B cell (primary cell): ENCODE data around the gene TTYH1. TPM values are rescaled to one million over a fixed set of nuclear protein-coding genes. Genes with fewer than 3 reads are reported as not detected.
"Not testable (repeated sequence)": the region's sequence is repeated elsewhere in the genome, so short reads cannot be mapped to it uniquely, and the experiment has no call there.

Experiments used
- ATAC-seq: fragments of 200-7000 bp; cut with Tn5 transposase; one replicate; pipeline ENCODE4 v1.10.0; 2021; ENCODE audit warnings: low read depth, mild to moderate bottlenecking, moderate number of reproducible peaks, moderate library complexity
- CTCF ChIA-PET: fragments of 350-600 bp; sonication (Branson Sonifier 250); formaldehyde crosslinking; loops from one replicate; lab custom pipeline; 2021; ENCODE audit warnings: antibody characterized with exemption, inconsistent platforms; lab: Charles Lee
- POLR2A ChIA-PET: fragments of 350-600 bp; sonication (Branson Sonifier 250); formaldehyde crosslinking; loops from one replicate; lab custom pipeline; 2021; ENCODE audit warnings: antibody characterized with exemption; lab: Charles Lee
- DNase-seq: peaks from one replicate; pipeline ENCODE4 v3.0.0; 2013
- H2AFZ ChIP-seq: 2 replicates; pipeline ENCODE4 v1.6.1; 2012; ENCODE audit warnings: mild to moderate bottlenecking, low read depth, low read length; ENCODE audit not compliant: insufficient read depth, poor library complexity, severe bottlenecking
- H3K27ac ChIP-seq, 2 donors: 1 replicate in 1 of 2; 2 replicates in 1 of 2; pipeline ENCODE4 v1.5.1; 2012 to 2013; ENCODE audit warnings: low read length in 2 of 2, mild to moderate bottlenecking in 2 of 2, moderate library complexity in 1 of 2
- H3K27me3 ChIP-seq, 4 experiments: fragments of 200-600 bp in 1 of 4; sonication (generic) in 1 of 4; replicated peaks in 1 of 4; 1 replicate in 2 of 4; 2 replicates in 2 of 4; pipeline versions ENCODE4 v1.6.1 to v1.7.0; 2013 to 2016; ENCODE audit warnings: low read length in 3 of 4, mild to moderate bottlenecking in 2 of 4, mixed read lengths in 1 of 4, moderate library complexity in 1 of 4; ENCODE audit not compliant: insufficient read depth in 4 of 4, control insufficient read depth in 3 of 4; ENCODE audit errors: control extremely low read depth in 1 of 4
- H3K36me3 ChIP-seq, 2 experiments: replicated peaks in 1 of 2; 1 replicate in 1 of 2; 2 replicates in 1 of 2; pipeline versions ENCODE4 v1.6.1 to v1.7.1; 2013; ENCODE audit warnings: low read length in 1 of 2; ENCODE audit not compliant: insufficient read depth in 2 of 2, control insufficient read depth in 1 of 2; ENCODE audit errors: control extremely low read depth in 1 of 2, extremely low read depth in 1 of 2
- H3K4me1 ChIP-seq, 2 donors: fragments of 200-600 bp in 1 of 2; sonication (generic) in 1 of 2; 1 replicate in 1 of 2; 2 replicates in 1 of 2; pipeline versions ENCODE4 v1.5.1 to v1.6.1; 2013 to 2017; ENCODE audit warnings: low read length in 2 of 2; ENCODE audit not compliant: control insufficient read depth in 2 of 2, insufficient read depth in 2 of 2
- H3K4me2 ChIP-seq: replicated peaks from 2 replicates; pipeline ENCODE3; 2012; ENCODE audit warnings: mild to moderate bottlenecking, low read depth, low read length; ENCODE audit not compliant: poor library complexity, severe bottlenecking
- H3K4me3 ChIP-seq, 5 experiments: fragments of 200-600 bp in 1 of 5; sonication (generic) in 1 of 5; 1 replicate in 3 of 5; 2 replicates in 2 of 5; pipeline versions ENCODE4 v1.5.1 to v1.7.0; 2011 to 2016; ENCODE audit warnings: low read length in 4 of 5, mild to moderate bottlenecking in 4 of 5, low read depth in 2 of 5, control low read depth in 1 of 5, moderate library complexity in 1 of 5; ENCODE audit not compliant: insufficient read depth in 1 of 5; ENCODE audit errors: control extremely low read depth in 1 of 5, extremely low read depth in 1 of 5
- H3K79me2 ChIP-seq: fragments of 200-600 bp; sonication (generic); one replicate; pipeline ENCODE4 v1.6.0; 2016; ENCODE audit warnings: low read length; ENCODE audit not compliant: control insufficient read depth, insufficient read depth
- H3K9ac ChIP-seq: fragments of 200-600 bp; sonication (generic); 2 replicates; pipeline ENCODE4 v1.6.1; 2017; ENCODE audit warnings: mild to moderate bottlenecking, low read length, moderate library complexity
- H3K9me3 ChIP-seq, 3 donors: one replicate each; pipeline versions ENCODE4 v1.6.1 to v1.7.1; 2013; ENCODE audit warnings: low read length in 2 of 3; ENCODE audit not compliant: control insufficient read depth in 2 of 3, insufficient read depth in 1 of 3; ENCODE audit errors: control extremely low read depth in 1 of 3
- H4K20me1 ChIP-seq: 2 replicates; pipeline ENCODE4 v1.6.0; 2012; ENCODE audit warnings: mild to moderate bottlenecking, low read length; ENCODE audit not compliant: insufficient read depth, control insufficient read depth, poor library complexity, severe bottlenecking
- H3K27ac Mint-ChIP-seq: one replicate; pipeline ENCODE4 v1.8.0; 2021; ENCODE audit warnings: mixed read lengths
- H3K27me3 Mint-ChIP-seq: one replicate; pipeline ENCODE4 v1.8.0; 2021; ENCODE audit warnings: mixed read lengths
- H3K4me1 Mint-ChIP-seq: one replicate; pipeline ENCODE4 v1.8.0; 2021; ENCODE audit warnings: mixed read lengths
- H3K4me3 Mint-ChIP-seq: one replicate; pipeline ENCODE4 v1.8.0; 2021; ENCODE audit warnings: mixed read lengths
- H3K9me3 Mint-ChIP-seq: one replicate; pipeline ENCODE4 v1.8.0; 2022; ENCODE audit warnings: mixed read lengths; ENCODE audit not compliant: insufficient read depth
- CTCF ChIP-seq: fragments of 200-600 bp; IDR thresholded peaks from one replicate; pipeline ENCODE4 v1.8.0; 2022; ENCODE audit warnings: antibody characterized with exemption, mild to moderate bottlenecking
- EZH2 ChIP-seq: IDR thresholded peaks from 2 replicates; pipeline ENCODE4 v1.6.1; 2012; ENCODE audit warnings: borderline replicate concordance, low read depth, mild to moderate bottlenecking, moderate library complexity, low read length; ENCODE audit not compliant: insufficient read depth, poor library complexity, severe bottlenecking
- WGBS: methylation state at CpG from one replicate; pipeline ENCODE4 v1.1.5; 2013; ENCODE audit warnings: missing lambda C conversion rate; ENCODE audit not compliant: insufficient coverage; 5-methylcytosine and 5-hydroxymethylcytosine counted together
- intact Hi-C: fragments of 100-400 bp; cut with micrococcal nuclease; formaldehyde crosslinking; loops from one replicate; pipeline ENCODE4 v1.10.0; 2022
- polyA plus RNA-seq: library from polyadenylated mRNA; depleted of rRNA; stranded (reverse); fragments of >200 nt; gene quantifications from 2 replicates; pipeline ENCODE4 v1.2.3, GENCODE V29; 2012
- total RNA-seq, 2 donors: library from RNA; stranded (reverse); fragments of 120-200 nt in 1 of 2; gene quantifications; 1 replicate in 1 of 2; 2 replicates in 1 of 2; pipeline versions ENCODE4 v1.2.3 to v1.2.4, GENCODE V29; 2013 to 2022

Gene TTYH1
- total and polyA plus RNA-seq, 2 donors (not counting 1 experiment from before 2014, with no cell fraction given) = not detected

GRCh38 chr19:54380897-54381296 lies 34.4 kb upstream of the TTYH1 start:
- peaks cover 48% of the 10 kb centered on the region for H3K4me1 Mint-ChIP-seq

GRCh38 chr19:54382041-54382440 lies 33.2 kb upstream of the TTYH1 start:
- ChIA-PET CTCF (interaction anchor here (1.3 to 2.9 kb wide), 2 partner anchors 9 to 31 kb away, joined by 3 to 16 read pairs; no protein-coding TSS in a partner anchor), POLR2A (interaction anchor here (0.7 kb wide), 2 partner anchors 8 to 22 kb away, joined by 4 to 5 read pairs; no protein-coding TSS in a partner anchor)
- H3K9me3 Mint-ChIP-seq, H2AFZ ChIP-seq, H3K36me3 ChIP-seq, H3K9me3 ChIP-seq, ATAC-seq, H3K4me3 Mint-ChIP-seq, intact Hi-C loops, H4K20me1 ChIP-seq, H3K79me2 ChIP-seq, H3K27ac Mint-ChIP-seq, H3K27me3 ChIP-seq, H3K27ac ChIP-seq, H3K4me2 ChIP-seq, H3K4me3 ChIP-seq, DNase-seq, H3K9ac ChIP-seq, H3K27me3 Mint-ChIP-seq: not testable (repeated sequence)
- H3K4me1 Mint-ChIP-seq = peaks cover 39% of the 10 kb centered on the region
- H3K4me1 ChIP-seq = peaks cover 26 to 30% of the 10 kb centered on the region in 2 donors
- 82% methylated on average over 2 of the region's 13 CpGs for WGBS

More at GRCh38 chr19:54380897-54381296, 34.4 kb upstream of the TTYH1 start:
- no peak overlapping the region for H3K4me3 Mint-ChIP-seq
- DNase-seq = no peak
- peak overlapping the region; percentile 23 for H3K27ac Mint-ChIP-seq
- Histone ChIP-seq H3K27ac (no peak overlapping the region), H3K36me3 (no peaks in the 10 kb centered on the region), H2AFZ (no peak overlapping the region), H3K4me1 (peaks cover 33 to 39% of the 10 kb centered on the region in 2 donors), H3K9ac (no peak overlapping the region), H3K79me2 (no peaks in the 10 kb centered on the region), H4K20me1 (no peaks in the 10 kb centered on the region), H3K9me3 (peaks cover 0 to 8% (median 0%) of the 10 kb centered on the region in 3 donors), H3K4me3 (no peak overlapping the region), H3K4me2 (no peak overlapping the region), H3K27me3 (no peaks in the 10 kb centered on the region)
- TF ChIP-seq EZH2 (no peak), CTCF (no peak)
- ChIA-PET CTCF (interaction anchor here (1.3 to 2.9 kb wide), 2 partner anchors 10 to 30 kb away, joined by 3 to 16 read pairs; no protein-coding TSS in a partner anchor), POLR2A (no interaction called here)
- peaks cover 6% of the 10 kb centered on the region for H3K9me3 Mint-ChIP-seq
- 97% methylated on average over 2 of the region's 2 CpGs for WGBS
- intact Hi-C loops = no loop called here
- ATAC-seq = no peak
- H3K27me3 Mint-ChIP-seq = no peaks in the 10 kb centered on the region
